Superior temporal gyrus (tissue), 1 donor: ENCODE measurements around the gene EAPP.
"Not testable (repeated sequence)": the region's sequence is repeated elsewhere in the genome, so short reads cannot be mapped to it uniquely, and the experiment has no call there.

Source experiments
- DNase-seq: peaks from one replicate; pipeline ENCODE4 v3.0.0-alpha.2; 2016; ENCODE audit errors: extremely low spot score

The EAPP gene

DNA sequence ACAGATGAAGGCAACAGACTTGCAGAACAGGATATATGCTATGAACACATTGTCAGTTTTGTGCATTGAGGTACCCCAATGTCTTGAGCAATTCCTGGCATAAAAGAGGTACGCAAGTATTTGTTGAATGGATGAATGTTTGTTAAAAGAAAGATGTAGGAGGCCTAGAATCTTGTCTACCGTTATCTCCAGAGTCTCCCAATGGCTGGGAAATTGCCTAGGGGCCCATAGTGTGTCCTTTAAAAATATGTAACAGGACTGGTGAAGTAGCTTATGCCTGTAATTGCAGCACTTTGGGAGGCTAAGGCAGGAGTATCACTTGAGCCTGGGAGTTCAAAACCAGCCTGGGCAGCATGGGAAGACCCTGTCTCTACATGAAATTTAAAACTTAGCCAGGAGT is 57.0 kb downstream of the EAPP start:
- DNase-seq: no peak

DNA sequence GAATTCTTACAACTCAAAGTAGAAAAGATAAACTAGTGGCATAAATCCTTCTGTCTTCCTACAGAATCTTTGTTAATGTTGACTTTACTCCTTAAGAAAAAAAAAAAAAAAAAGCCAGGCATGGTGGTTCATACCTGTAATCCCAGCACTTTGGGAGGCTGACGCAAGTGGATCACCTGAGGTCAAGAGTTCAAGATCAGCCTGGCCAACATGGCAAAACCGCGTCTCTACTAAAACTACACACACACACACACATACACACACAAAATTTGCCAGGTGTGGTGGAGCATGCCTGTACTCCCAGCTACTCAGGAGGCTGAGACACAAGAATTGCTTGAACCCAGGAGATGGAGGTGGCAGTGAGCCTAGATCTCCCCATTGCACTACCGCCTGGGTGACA is 59.8 kb downstream of the EAPP start:
- DNase-seq: no peak

- no peak for DNase-seq
Measured at GRCh38 chr14:34478261-34478660, 61.2 kb downstream of the EAPP start.

GRCh38 chr14:34476036-34476435 is 63.5 kb downstream of the EAPP start:
- not testable (repeated sequence) for DNase-seq

DNA sequence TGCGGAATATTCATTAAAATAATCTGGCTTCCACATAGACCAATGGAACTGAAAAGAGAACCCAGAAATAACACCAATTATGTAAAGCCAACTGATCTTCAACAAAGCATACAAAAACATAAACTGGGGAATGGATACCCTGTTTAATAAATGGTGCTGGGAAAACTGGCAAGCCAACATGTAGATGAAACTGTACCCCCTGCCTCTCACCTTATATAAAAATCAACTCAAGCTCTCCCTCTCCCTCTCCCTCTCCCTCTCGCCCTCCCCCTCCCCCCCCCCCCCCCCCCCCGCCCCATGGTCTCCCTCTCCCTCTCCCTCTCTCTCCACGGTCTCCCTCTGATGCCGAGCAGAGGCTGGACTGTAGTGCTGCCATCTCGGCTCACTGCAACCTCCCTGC is 64.3 kb downstream of the EAPP start:
- DNase-seq: no peak

- DNase-seq: no peak
Measured at GRCh38 chr14:34474187-34474679, 65.3 kb downstream of the EAPP start.

- DNase-seq: no peak
Measured at GRCh38 chr14:34472706-34473279, 66.7 kb downstream of the EAPP start.

DNA sequence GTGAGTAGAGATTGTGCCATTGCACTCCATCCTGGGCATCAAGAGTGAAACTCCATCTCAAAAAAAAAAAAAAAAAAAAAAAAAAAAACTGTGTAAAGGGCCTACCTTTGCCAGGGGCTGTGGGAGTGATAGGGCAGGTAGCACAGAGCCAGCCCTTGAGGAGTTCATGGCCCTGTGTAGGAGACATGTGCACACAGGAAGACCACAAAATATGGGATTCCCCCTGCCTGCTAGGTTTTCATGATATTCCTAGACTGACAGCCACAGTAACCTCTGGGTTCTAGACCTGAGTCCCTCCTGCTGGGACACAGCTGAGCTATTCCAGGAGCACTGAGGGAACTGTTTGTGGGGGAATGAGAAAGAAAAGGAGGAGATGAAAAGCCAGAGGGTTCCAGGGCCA is 69.2 kb downstream of the EAPP start:
- DNase-seq: no peak

- DNase-seq: no peak
Measured at GRCh38 chr14:34466691-34467090, 72.8 kb downstream of the EAPP start.
